Measurements from ENCODE around the gene TLE3. TPM values are rescaled to one million over a fixed set of nuclear protein-coding genes. Genes with fewer than 3 reads are reported as not detected.
"Not testable (repeated sequence)": the region's sequence is repeated elsewhere in the genome, so short reads cannot be mapped to it uniquely, and the experiment has no call there.

TLE3 gene
- total RNA-seq, 1 experiment from 2014 or later = 98.2 TPM

GRCh38 chr15:70113304-70113700 lies 15.6 kb upstream of the TLE3 start:
- no peaks in the 10 kb centered on the region for H4K20me1 ChIP-seq (ENCODE audit: control insufficient read depth, insufficient read depth, insufficient read length)
- no peak overlapping the region for H4K5ac ChIP-seq (ENCODE audit: insufficient read length, low read depth, low read length)
- H2BK12ac ChIP-seq (ENCODE audit: insufficient read length, low read depth, low read length) = no peak overlapping the region
- H2BK15ac ChIP-seq (ENCODE audit: low read depth, low read length) = no peak overlapping the region
- DNase-seq = no peak
- no peak overlapping the region for H2BK20ac ChIP-seq (ENCODE audit: low read depth, low read length, poor library complexity, severe bottlenecking)
- TF ChIP-seq CTCF (conservative IDR thresholded peaks at IDR 0.05) = no peak
- no peak overlapping the region for H2BK5ac ChIP-seq (ENCODE audit: insufficient read length, low read length)
- Mint-ChIP-seq H3K4me3 (no peak overlapping the region), H3K36me3 (ENCODE audit: insufficient read depth in 1 of 3, low read depth in 3 of 3) (no peaks in the 10 kb centered on the region), H3K4me1 (peaks cover 23 to 29% of the 10 kb centered on the region in 2 experiments), H3K27me3 (ENCODE audit: low read depth) (peaks cover 39% of the 10 kb centered on the region), H3K27ac (no peak overlapping the region), H3K9me3 (no peaks in the 10 kb centered on the region; a peak in 1 of 5 replicates)
- no peak overlapping the region for H3K9ac ChIP-seq (ENCODE audit: extremely low read depth, insufficient read length, low read length)
- no peak overlapping the region for H3K4me2 ChIP-seq (ENCODE audit: insufficient read depth, insufficient read length, low read length)
- H2AFZ ChIP-seq (ENCODE audit: low read length) = no peak overlapping the region
- no peak overlapping the region for H3K18ac ChIP-seq (ENCODE audit: insufficient read length, low read depth, low read length)
- no peaks in the 10 kb centered on the region for H3K79me1 ChIP-seq (ENCODE audit: insufficient read depth, low read depth, low read length, poor library complexity, severe bottlenecking)
- H3K14ac ChIP-seq (ENCODE audit: insufficient read depth, low read length) = no peak overlapping the region
- H3K23me2 ChIP-seq (ENCODE audit: insufficient read length, low read depth, low read length, poor library complexity, severe bottlenecking) = no peaks in the 10 kb centered on the region
- H3K27me3 ChIP-seq (ENCODE audit: insufficient read depth, low read length) = no peaks in the 10 kb centered on the region
- no peak overlapping the region for H3K4ac ChIP-seq (ENCODE audit: low read depth, low read length)
- no peak overlapping the region for H2AK5ac ChIP-seq (ENCODE audit: insufficient read length, low read length)
- no peak overlapping the region for H3K56ac ChIP-seq (ENCODE audit: insufficient read length, low read depth, low read length)
- H4K91ac ChIP-seq (ENCODE audit: insufficient read length, low read depth, low read length) = no peak overlapping the region
- no peaks in the 10 kb centered on the region; the same call in 1 of the 2 replicates for H3K4me1 ChIP-seq (ENCODE audit: insufficient read depth, low read length)
- no peak overlapping the region for H3T11ph ChIP-seq (ENCODE audit: low read length)
- WGBS (ENCODE audit: extremely low coverage, insufficient read length, low lambda C conversion rate) = no CpG with 5 or more reads among the region's 7 CpGs
- no peak overlapping the region for H3K27ac ChIP-seq (ENCODE audit: insufficient read length, low read depth, low read length)
- no peaks in the 10 kb centered on the region for H3K9me3 ChIP-seq (ENCODE audit: control insufficient read depth, low read depth, low read length)
- no peak overlapping the region for H2BK120ac ChIP-seq (ENCODE audit: low read depth, low read length, poor library complexity, severe bottlenecking)
- H3K79me2 ChIP-seq (ENCODE audit: insufficient read depth, low read length) = no peaks in the 10 kb centered on the region
- no peak overlapping the region for H3K23ac ChIP-seq (ENCODE audit: insufficient read length, low read depth, low read length)
- H4K8ac ChIP-seq (replicated peaks; ENCODE audit: insufficient read length, low read depth, low read length) = no peak overlapping the region

- H3K4me1 ChIP-seq (ENCODE audit: insufficient read depth, low read length); H3K36me3 Mint-ChIP-seq (ENCODE audit: insufficient read depth in 1 of 3, low read depth in 3 of 3); H2BK12ac ChIP-seq (ENCODE audit: insufficient read length, low read depth, low read length); H2BK5ac ChIP-seq (ENCODE audit: insufficient read length, low read length); H3K9ac ChIP-seq (ENCODE audit: extremely low read depth, insufficient read length, low read length); H3K23ac ChIP-seq (ENCODE audit: insufficient read length, low read depth, low read length); H3K4ac ChIP-seq (ENCODE audit: low read depth, low read length); H2AK5ac ChIP-seq (ENCODE audit: insufficient read length, low read length); H4K5ac ChIP-seq (ENCODE audit: insufficient read length, low read depth, low read length); H2BK120ac ChIP-seq (ENCODE audit: low read depth, low read length, poor library complexity, severe bottlenecking); H3K9me3 ChIP-seq (ENCODE audit: control insufficient read depth, low read depth, low read length); H3K9me3 Mint-ChIP-seq; H3K56ac ChIP-seq (ENCODE audit: insufficient read length, low read depth, low read length); H4K91ac ChIP-seq (ENCODE audit: insufficient read length, low read depth, low read length); H2BK20ac ChIP-seq (ENCODE audit: low read depth, low read length, poor library complexity, severe bottlenecking); H2AFZ ChIP-seq (ENCODE audit: low read length); H3K79me2 ChIP-seq (ENCODE audit: insufficient read depth, low read length); H3K4me2 ChIP-seq (ENCODE audit: insufficient read depth, insufficient read length, low read length); H3T11ph ChIP-seq (ENCODE audit: low read length); H3K14ac ChIP-seq (ENCODE audit: insufficient read depth, low read length); H3K23me2 ChIP-seq (ENCODE audit: insufficient read length, low read depth, low read length, poor library complexity, severe bottlenecking); H2BK15ac ChIP-seq (ENCODE audit: low read depth, low read length); H4K20me1 ChIP-seq (ENCODE audit: control insufficient read depth, insufficient read depth, insufficient read length); H3K4me3 Mint-ChIP-seq; H4K8ac ChIP-seq (replicated peaks; ENCODE audit: insufficient read length, low read depth, low read length); H3K79me1 ChIP-seq (ENCODE audit: insufficient read depth, low read depth, low read length, poor library complexity, severe bottlenecking); H3K18ac ChIP-seq (ENCODE audit: insufficient read length, low read depth, low read length); H3K27me3 ChIP-seq (ENCODE audit: insufficient read depth, low read length); DNase-seq; H3K27ac Mint-ChIP-seq; H3K27ac ChIP-seq (ENCODE audit: insufficient read length, low read depth, low read length): not testable (repeated sequence)
- Mint-ChIP-seq H3K27me3 (ENCODE audit: low read depth) (peaks cover 40% of the 10 kb centered on the region), H3K4me1 (peaks cover 23 to 29% of the 10 kb centered on the region in 2 experiments)
- WGBS (ENCODE audit: extremely low coverage, insufficient read length, low lambda C conversion rate) = no CpG with 5 or more reads among the region's 9 CpGs
These were observed 15.0 kb upstream of the TLE3 start for GRCh38 chr15:70112572-70113303.

All from H9 (cell line).